Subcutaneous adipose tissue (tissue), 4 donors: Measurements from ENCODE around the gene ANKRD42. TPM values are rescaled to one million over a fixed set of nuclear protein-coding genes. Genes with fewer than 3 reads are reported as not detected.

Experiments
- total RNA-seq, 4 donors: library from RNA; depleted of rRNA; stranded (reverse); fragments of >200 nt; gene quantifications; one replicate each; pipeline ENCODE4 v1.1.0, GENCODE V29; 2016
- TF ChIP-seq, protein P1 (sequence below): fragments of 450-650 bp; IDR thresholded peaks from one replicate; pipeline ENCODE4 v1.5.1; 2016; ENCODE audit warnings: low read depth, mild to moderate bottlenecking, control low read depth, antibody characterized with exemption, moderate library complexity

The ANKRD42 gene
- total RNA-seq, 4 donors from 2014 or later = 6.7 to 16.8 (median 11.1) TPM

DNA sequence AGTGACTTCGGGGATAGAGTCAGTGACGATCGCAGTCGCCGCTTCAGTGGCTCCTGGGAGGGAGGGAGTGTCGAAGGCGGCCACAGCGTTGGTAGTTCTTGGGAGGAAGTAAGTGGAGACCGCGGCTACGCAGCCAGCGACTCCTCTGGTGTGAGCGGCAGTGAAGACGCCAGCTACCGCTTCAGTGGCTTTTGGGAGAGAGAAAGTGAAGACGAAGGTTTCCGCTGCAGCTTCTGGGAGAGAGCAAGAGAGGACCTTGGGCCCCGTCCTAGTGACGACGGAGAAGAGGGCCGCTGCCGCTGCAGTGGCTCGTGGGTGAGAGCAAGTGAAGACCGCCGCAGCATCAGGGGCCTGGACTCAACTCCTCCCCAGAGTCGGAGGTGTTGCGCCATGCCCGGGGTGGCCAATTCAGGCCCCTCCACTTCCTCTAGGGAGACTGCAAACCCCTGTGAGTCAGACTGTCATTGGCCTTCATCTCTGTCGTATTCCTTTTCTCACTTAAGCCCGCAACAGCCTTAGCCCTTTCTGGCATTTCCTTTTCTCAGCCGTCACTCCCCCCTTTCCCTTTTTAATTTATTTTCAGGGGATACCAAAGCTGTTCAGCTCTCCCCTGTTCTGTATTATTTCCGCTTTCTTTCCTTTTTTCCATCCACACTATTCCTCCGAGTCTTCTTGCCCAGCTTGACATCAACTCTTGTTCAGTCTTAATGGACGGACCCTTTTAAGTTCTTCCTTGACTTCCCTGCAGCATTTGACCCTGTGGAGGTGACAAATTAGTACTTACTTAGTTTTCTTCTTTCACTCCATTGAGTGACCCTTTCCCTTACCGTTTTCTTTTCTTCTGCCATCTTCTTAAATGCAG is 1.0 kb downstream of the ANKRD42 start:
- TF ChIP-seq, protein P1, sequence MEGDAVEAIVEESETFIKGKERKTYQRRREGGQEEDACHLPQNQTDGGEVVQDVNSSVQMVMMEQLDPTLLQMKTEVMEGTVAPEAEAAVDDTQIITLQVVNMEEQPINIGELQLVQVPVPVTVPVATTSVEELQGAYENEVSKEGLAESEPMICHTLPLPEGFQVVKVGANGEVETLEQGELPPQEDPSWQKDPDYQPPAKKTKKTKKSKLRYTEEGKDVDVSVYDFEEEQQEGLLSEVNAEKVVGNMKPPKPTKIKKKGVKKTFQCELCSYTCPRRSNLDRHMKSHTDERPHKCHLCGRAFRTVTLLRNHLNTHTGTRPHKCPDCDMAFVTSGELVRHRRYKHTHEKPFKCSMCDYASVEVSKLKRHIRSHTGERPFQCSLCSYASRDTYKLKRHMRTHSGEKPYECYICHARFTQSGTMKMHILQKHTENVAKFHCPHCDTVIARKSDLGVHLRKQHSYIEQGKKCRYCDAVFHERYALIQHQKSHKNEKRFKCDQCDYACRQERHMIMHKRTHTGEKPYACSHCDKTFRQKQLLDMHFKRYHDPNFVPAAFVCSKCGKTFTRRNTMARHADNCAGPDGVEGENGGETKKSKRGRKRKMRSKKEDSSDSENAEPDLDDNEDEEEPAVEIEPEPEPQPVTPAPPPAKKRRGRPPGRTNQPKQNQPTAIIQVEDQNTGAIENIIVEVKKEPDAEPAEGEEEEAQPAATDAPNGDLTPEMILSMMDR = no peak

DNA sequence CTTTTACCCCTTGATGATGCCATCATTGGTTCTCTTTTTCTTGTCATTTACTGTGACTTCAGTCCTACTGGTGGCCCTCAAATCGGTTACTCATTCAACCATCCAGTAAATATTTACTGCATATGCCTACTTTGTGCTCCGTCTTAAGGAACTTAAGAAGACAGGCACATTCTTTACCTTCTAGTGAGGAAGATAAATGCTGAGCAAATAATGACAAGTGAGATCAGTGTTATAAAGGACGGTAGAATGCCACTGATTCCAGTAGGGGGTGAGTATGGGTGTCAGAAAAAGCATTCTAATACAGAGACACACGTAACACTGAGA is 1.6 kb downstream of the ANKRD42 start:
- TF ChIP-seq, protein P1 = no peak

DNA sequence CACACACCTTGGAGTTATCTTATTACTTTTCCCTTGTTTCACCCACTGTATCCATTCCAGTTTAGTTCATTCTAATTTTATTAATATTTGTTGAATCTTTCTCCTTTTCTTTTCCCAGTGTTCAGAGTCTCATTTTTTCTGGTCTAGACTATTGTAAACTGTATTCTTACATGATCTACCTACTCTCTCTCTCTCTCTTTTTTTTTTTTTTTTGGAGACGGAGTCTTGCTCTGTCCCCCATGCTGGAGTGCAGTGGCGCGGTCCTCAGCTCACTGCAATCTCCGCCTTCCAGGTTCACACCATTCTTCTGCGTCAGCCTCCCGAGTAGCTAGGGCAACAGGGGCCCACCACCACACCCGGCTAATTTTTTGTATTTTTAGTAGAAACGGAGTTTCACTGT is 2.1 kb downstream of the ANKRD42 start:
- TF ChIP-seq, protein P1 = no peak

DNA sequence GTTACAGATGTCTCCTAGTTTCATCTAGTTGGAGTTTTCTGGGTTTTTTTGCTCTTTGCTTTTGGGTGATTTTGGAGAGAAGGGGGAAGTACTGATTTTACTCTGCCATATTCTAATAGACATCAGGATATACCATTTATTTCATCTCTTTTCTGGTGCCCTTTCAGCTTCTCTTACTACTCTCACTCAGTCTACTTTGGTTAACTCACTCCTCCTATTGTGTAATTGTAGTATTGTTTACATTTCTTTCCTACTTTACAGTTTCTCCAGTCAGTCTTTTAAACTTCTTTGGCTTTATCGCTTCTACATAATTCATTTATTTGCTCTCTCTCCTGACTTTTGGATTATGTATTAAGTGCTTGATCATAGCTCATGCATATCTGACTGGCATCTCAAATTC is 6.5 kb downstream of the ANKRD42 start:
- TF ChIP-seq, protein P1 = no peak

DNA sequence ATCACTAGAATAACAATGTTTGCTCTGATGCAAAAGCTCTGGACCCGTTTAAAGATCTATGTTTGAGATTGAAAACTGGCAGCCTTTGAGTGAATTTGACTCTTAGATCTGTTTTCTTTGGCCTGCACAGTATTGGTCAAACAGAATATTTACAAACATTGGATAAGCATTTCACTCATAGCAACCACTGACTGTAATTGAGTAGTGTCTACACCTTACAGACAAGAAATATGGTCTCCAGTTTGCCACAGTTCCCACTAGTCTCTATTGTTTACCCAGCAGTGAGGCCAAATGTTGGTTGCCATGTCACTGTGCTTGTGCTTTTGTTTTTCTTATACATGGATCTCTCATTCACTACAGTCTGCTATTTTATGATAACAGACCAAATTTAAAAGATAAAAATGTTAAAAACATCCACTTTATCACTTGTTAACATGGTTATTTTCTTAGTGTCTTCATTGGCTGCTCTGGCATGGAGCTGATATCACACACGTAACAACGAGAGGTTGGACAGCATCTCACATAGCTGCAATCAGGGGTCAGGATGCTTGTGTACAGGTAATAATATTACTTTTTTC is 12.2 kb downstream of the ANKRD42 start:
- TF ChIP-seq, protein P1 = no peak

DNA sequence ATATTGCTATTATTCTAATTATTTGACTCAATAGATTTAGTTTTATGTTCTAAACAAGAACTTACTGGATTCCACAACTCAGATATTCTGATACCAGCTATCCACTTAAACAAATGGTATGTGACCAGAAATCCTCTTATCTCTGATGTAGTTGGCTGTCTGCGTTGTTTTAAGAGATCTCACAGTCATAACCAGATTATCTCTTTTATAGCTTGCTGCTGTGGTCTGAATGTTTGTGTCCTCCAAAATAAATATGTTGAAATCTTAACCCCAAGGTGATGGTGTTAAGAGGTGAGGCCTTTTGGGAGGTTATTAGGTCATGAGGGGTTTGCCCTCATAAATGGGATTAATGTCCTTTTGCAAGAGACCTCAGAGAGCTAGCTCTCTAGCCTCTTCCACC is 12.7 kb downstream of the ANKRD42 start:
- TF ChIP-seq, protein P1 = no peak

DNA sequence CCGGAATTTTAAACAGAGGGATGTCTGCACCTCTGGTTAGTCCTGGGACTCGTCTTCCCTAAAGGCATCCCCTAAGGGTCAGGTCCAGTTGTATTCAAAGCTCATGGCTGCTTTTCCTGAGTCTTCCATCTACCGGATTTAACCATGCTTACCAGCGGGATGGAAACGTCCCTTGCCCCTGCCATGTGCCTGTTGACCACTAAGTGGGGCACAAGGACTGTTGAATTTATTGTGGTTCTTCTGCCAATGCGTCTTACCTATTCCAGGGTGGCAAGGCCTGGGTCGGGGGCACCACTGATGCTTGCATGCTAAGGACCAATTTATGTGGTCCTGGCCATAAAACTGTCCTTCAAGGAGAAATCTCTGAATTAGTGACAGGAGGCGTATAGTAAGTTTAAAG is 25.6 kb downstream of the ANKRD42 start:
- TF ChIP-seq, protein P1 = no peak
